Osteocyte (in vitro differentiated cells): ENCODE results near the gene ITGAL. TPM values are rescaled to one million over a fixed set of nuclear protein-coding genes. Genes with fewer than 3 reads are reported as not detected.

Source experiments
- DNase-seq: peaks from one replicate; pipeline ENCODE4 v3.0.0; 2021; ENCODE audit warnings: mixed read lengths; ENCODE audit not compliant: unreplicated experiment; ENCODE audit errors: extremely low spot score
- H3K27ac Mint-ChIP-seq: one replicate; pipeline ENCODE4 v1.8.0; 2021; ENCODE audit warnings: mild to moderate bottlenecking, mixed read lengths; ENCODE audit not compliant: unreplicated experiment
- H3K27me3 Mint-ChIP-seq: one replicate; pipeline ENCODE4 v1.8.0; 2021; ENCODE audit warnings: mixed read lengths; ENCODE audit not compliant: unreplicated experiment
- H3K36me3 Mint-ChIP-seq: one replicate; pipeline ENCODE4 v1.8.0; 2021; ENCODE audit warnings: mixed read lengths; ENCODE audit not compliant: unreplicated experiment
- H3K4me1 Mint-ChIP-seq: one replicate; pipeline ENCODE4 v1.8.0; 2021; ENCODE audit warnings: mixed read lengths; ENCODE audit not compliant: unreplicated experiment
- H3K4me3 Mint-ChIP-seq: one replicate; pipeline ENCODE4 v1.8.0; 2021; ENCODE audit warnings: mild to moderate bottlenecking, moderate library complexity, mixed read lengths; ENCODE audit not compliant: unreplicated experiment
- H3K9me3 Mint-ChIP-seq: one replicate; pipeline ENCODE4 v1.8.0; 2021; ENCODE audit warnings: mixed read lengths; ENCODE audit not compliant: unreplicated experiment
- long read RNA-seq: library from polyadenylated mRNA; unstranded; transcript quantifications from one replicate; pipeline ENCODE4 v2.0.0, GENCODE V29; 2021
- total RNA-seq: library from RNA; stranded (reverse); gene quantifications from 2 replicates; pipeline ENCODE4 v1.2.1, GENCODE V29; 2021
- TF ChIP-seq, protein P1 (sequence below): fragments of 200-600 bp; sonication (generic); IDR thresholded peaks from 2 replicates; pipeline ENCODE4 v1.5.0; 2021; ENCODE audit warnings: antibody characterized with exemption, mild to moderate bottlenecking, moderate library complexity

The ITGAL gene
- total RNA-seq, result not detected in 2 replicates
- long read RNA-seq, result 0 reads

DNA sequence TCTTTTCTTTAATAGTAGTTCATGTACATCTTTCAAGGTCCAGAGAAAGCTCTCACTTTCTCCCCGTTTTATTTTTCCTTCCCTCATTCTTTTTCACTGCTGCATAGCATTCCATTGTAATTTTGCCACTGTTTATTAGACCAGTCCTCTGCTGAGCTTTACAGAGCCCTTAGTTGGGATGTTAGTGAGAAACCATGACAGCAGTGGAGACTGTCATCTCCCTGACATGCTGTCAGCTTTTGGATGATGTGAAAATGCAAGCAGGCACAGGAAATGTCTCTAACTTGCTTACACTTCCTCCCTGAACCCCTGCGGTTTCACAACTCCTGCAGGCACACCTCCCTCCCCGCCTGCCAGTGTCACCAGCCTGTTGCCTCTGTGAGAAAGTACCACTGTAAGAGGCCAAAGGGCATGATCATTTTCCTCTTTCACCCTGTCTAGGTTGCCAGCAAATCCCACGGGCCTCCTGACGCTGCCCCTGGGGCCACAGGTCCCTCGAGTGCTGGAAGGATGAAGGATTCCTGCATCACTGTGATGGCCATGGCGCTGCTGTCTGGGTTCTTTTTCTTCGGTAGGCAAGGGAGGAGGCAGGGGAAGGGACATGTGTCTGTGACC lies at the start of gene ITGAL:
Gene ITGAL, plus strand, starts transcription at position 415 of the 615 bp plus-strand sequence. Its CDS starts 96 bp downstream, at position 511.
- Mint-ChIP-seq H3K9me3 (no peaks in the 10 kb centered on the region), H3K27ac (no peak within 1 kb of the TSS), H3K36me3 (no peaks in the 10 kb centered on the region), H3K27me3 (peaks cover 15% of the 10 kb centered on the region), H3K4me3 (no peak within 1 kb of the TSS), H3K4me1 (no peaks in the 10 kb centered on the region)
- TF ChIP-seq, protein P1, sequence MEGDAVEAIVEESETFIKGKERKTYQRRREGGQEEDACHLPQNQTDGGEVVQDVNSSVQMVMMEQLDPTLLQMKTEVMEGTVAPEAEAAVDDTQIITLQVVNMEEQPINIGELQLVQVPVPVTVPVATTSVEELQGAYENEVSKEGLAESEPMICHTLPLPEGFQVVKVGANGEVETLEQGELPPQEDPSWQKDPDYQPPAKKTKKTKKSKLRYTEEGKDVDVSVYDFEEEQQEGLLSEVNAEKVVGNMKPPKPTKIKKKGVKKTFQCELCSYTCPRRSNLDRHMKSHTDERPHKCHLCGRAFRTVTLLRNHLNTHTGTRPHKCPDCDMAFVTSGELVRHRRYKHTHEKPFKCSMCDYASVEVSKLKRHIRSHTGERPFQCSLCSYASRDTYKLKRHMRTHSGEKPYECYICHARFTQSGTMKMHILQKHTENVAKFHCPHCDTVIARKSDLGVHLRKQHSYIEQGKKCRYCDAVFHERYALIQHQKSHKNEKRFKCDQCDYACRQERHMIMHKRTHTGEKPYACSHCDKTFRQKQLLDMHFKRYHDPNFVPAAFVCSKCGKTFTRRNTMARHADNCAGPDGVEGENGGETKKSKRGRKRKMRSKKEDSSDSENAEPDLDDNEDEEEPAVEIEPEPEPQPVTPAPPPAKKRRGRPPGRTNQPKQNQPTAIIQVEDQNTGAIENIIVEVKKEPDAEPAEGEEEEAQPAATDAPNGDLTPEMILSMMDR, result no peak
- DNase-seq, result no peak

DNA sequence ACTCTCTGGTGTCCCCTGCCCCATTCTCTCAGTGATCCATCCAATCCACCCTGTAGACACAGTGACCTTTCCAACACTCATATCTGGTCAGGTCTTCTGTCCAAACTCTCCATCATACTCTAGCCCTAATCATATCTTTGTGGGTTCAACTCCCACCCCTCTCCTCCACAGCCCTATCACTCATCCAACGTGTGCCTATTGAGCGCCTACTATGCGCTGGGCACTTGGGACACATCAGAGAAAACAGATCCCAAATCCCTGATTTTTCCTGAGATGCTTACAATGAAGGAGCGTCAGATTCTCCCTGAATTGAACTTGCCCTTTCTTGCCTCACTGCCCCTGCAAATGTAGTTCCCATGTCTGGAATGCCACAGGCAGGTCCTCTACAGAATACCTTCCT lies 44.5 kb upstream of the ITGAL start:
- Mint-ChIP-seq H3K36me3 (peaks cover 10% of the 10 kb centered on the region), H3K4me1 (peaks cover 12% of the 10 kb centered on the region), H3K4me3 (no peak overlapping the region), H3K9me3 (no peaks in the 10 kb centered on the region), H3K27ac (no peak overlapping the region), H3K27me3 (peaks cover 2% of the 10 kb centered on the region)
- DNase-seq, result no peak
- TF ChIP-seq, protein P1, result no peak

DNA sequence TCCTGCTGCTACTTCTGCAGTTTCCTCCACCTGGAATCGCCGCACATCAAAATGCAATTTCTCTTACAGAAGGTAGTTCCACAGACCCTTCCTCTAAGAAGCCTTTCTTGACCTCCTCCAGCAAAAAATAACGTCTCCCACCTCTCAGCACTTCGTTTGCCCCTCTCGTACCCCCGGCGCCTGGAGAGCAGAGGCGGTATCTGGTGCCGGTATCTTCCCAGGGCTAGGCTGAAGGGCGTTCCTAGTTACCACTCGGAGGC lies 43.2 kb upstream of the ITGAL start:
- H3K27ac Mint-ChIP-seq, result no peak overlapping the region
- H3K4me3 Mint-ChIP-seq, result no peak overlapping the region
- no peak for DNase-seq
- H3K9me3 Mint-ChIP-seq, result no peaks in the 10 kb centered on the region
- peaks cover 12% of the 10 kb centered on the region for H3K4me1 Mint-ChIP-seq
- peaks cover 11% of the 10 kb centered on the region for H3K27me3 Mint-ChIP-seq
- H3K36me3 Mint-ChIP-seq, result peaks cover 5% of the 10 kb centered on the region
- TF ChIP-seq, protein P1, result no peak

DNA sequence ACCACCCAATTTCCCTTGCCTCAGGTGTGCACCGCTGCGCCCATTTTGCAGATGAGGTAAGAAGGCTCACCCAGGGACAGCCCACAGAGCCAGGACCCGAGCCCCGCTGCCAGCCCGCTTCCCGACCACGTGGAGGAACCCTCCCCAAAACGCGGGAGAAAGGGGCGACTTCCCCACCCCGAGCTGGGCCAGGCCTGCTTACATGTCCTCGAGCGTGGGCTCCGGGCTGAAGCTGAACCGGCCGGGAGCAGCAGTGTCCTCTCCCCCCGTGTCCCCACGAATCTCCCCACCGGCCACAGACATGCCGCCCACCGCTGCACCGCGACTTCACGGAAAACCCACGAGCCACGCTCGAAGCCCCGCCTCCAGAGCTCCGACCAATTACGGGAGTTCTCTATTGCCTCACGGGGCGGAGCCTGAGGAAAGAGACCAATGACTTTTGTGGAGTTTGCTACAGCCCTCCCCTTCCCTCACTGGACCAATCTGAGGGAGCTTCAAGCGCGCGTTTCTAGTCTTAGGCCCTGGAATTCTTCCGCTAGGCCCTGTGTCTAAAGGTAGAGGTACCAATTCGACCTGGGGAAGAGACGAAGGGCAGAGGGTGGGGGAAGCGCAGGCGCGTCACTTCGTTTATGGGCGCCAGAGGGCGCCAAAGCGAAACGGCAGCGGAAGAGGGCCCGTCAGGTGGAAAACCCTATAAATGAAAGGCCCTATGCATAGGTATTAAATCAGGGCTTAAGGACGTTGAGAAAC lies 42.7 kb upstream of the ITGAL start, which contains the start of gene DCTPP1:
Gene DCTPP1, minus strand, starts transcription at position 353 of the 750 bp plus-strand sequence. Its CDS starts 50 bp downstream, at position 303.
- Mint-ChIP-seq H3K27me3 (peaks cover 16% of the 10 kb centered on the region), H3K27ac (no peak within 1 kb of the TSS), H3K4me1 (peaks cover 12% of the 10 kb centered on the region), H3K36me3 (peaks cover 5% of the 10 kb centered on the region), H3K9me3 (no peaks in the 10 kb centered on the region), H3K4me3 (no peak within 1 kb of the TSS)
- DNase-seq, result peak; percentile 97
- TF ChIP-seq, protein P1, result peak; percentile 80

DNA sequence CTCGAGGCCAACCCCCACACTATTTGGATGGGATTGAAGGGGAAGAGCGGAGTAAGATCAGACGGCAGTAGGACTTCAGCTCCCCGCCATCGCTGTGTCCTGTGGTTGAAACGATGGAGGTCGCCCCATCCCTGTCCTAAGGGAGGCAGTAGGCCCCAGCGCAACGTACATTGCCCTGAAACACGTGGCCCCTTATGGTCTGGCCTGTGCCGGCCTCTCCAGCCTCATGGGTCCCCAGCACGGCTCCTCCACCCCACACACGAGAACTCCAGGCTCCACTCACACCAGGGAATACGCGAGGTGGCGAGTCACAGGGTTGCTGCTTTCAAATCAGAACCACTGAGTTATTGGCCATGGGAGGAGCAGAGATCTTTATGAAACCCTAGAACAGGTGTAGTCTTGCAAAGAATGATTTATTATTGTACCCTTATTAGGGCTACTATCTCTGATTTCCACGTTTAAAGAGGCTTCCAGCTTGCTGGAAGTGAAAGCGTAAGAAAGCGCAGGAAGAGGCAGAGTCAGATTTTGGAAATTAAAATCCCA lies 42.0 kb upstream of the ITGAL start:
- Mint-ChIP-seq H3K9me3 (no peaks in the 10 kb centered on the region), H3K4me3 (no peak overlapping the region), H3K27ac (no peak overlapping the region), H3K36me3 (peaks cover 5% of the 10 kb centered on the region), H3K27me3 (peaks cover 18% of the 10 kb centered on the region), H3K4me1 (peaks cover 12% of the 10 kb centered on the region)
- TF ChIP-seq, protein P1, result peak; percentile 25
- DNase-seq, result no peak
